ENCODE measurements around the gene CIC. TPM values are rescaled to one million over a fixed set of nuclear protein-coding genes. Genes with fewer than 3 reads are reported as not detected.

Gene CIC
- total RNA-seq, 1 experiment from 2014 or later: 54.0 TPM

DNA sequence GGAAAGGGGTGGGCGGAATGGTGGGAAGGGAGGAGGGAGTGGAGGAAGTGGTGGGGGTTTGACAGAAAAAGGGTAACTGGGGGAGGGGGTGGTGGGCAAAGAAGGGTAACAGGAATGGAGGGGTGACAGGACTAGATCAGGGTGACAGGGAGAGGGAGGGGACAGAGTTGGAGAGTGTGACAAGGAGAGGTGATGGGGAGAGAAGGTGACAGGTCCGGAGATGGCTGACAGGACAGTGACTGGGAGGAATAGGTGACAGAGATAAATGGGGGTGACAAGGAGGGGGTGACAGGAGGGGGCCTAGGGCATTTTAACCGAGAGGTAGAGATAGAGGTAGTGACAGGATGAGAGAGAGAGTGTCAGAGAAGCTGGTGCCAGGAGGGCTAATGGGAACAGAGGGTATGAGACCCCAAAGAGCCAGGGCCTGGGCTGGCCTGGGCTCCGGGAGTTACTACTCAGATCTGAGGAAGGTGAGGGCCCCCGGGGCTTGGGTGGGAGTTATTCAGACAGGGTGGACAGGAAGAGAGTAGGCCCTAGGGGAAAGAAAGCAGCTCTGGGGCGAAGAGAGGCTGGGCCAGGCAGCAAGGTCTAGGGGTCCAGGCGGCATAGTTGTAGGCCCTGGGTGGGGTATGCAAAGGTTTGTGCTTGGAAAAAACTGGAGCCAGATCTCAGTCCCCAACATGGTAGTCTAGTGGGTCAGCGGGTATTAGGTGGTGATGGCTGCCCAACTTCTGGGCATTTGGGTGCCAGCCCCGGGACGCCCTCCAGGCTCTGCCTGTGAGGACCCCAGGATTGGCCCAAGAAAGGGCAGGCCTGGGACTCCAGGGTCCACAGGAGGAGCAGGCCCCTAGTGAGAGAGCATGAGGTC, 660 bp downstream of the CIC start:
- H3K9me3 ChIP-seq (ENCODE audit: control insufficient read depth, low read depth, low read length): no peaks in the 10 kb centered on the region
- H3K79me2 ChIP-seq (ENCODE audit: insufficient read depth, low read length): no peaks in the 10 kb centered on the region
- no peak overlapping the region; a peak in 2 of 5 replicates for H3K4me3 Mint-ChIP-seq

More for the DNA sequence above, 660 bp downstream of the CIC start:
- WGBS (ENCODE audit: extremely low coverage, insufficient read length, low lambda C conversion rate): no CpG with 5 or more reads among the region's 10 CpGs
- H3T11ph ChIP-seq (ENCODE audit: low read length): no peak overlapping the region
- H2AK5ac ChIP-seq (ENCODE audit: insufficient read length, low read length): no peak overlapping the region
- no peak for DNase-seq
- H3K4me1 ChIP-seq (ENCODE audit: insufficient read depth, low read length): no peaks in the 10 kb centered on the region; the same call in 1 of the 2 replicates
- Mint-ChIP-seq H3K9me3 (no peaks in the 10 kb centered on the region; a peak in 1 of 5 replicates), H3K36me3 (ENCODE audit: insufficient read depth in 1 of 3, low read depth in 3 of 3) (peaks cover 4 to 17% (median 14%) of the 10 kb centered on the region in 3 experiments; a peak in 6 of 7 replicates), H3K27ac (peak overlapping the region in 1 of 3 experiments; percentile 60; a peak in 1 of 7 replicates), H3K27me3 (ENCODE audit: low read depth) (no peaks in the 10 kb centered on the region; the same call in 1 of the 2 replicates), H3K4me1 (peaks cover 20 to 25% of the 10 kb centered on the region in 2 experiments)
- H3K56ac ChIP-seq (ENCODE audit: insufficient read length, low read depth, low read length): no peak overlapping the region
- no peak overlapping the region for H4K8ac ChIP-seq (replicated peaks; ENCODE audit: insufficient read length, low read depth, low read length)
- no peak overlapping the region for H4K5ac ChIP-seq (ENCODE audit: insufficient read length, low read depth, low read length)
- H4K20me1 ChIP-seq (ENCODE audit: control insufficient read depth, insufficient read depth, insufficient read length): no peaks in the 10 kb centered on the region
- H2BK120ac ChIP-seq (ENCODE audit: low read depth, low read length, poor library complexity, severe bottlenecking): no peak overlapping the region
- H3K9ac ChIP-seq (ENCODE audit: extremely low read depth, insufficient read length, low read length): no peak overlapping the region
- no peak overlapping the region for H3K14ac ChIP-seq (ENCODE audit: insufficient read depth, low read length)
- H3K23me2 ChIP-seq (ENCODE audit: insufficient read length, low read depth, low read length, poor library complexity, severe bottlenecking): peaks cover 9% of the 10 kb centered on the region
- no peak overlapping the region for H4K91ac ChIP-seq (ENCODE audit: insufficient read length, low read depth, low read length)
- no peak overlapping the region for H3K18ac ChIP-seq (ENCODE audit: insufficient read length, low read depth, low read length)
- H2BK12ac ChIP-seq (ENCODE audit: insufficient read length, low read depth, low read length): no peak overlapping the region
- H3K79me1 ChIP-seq (ENCODE audit: insufficient read depth, low read depth, low read length, poor library complexity, severe bottlenecking): no peaks in the 10 kb centered on the region
- H3K27ac ChIP-seq (ENCODE audit: insufficient read length, low read depth, low read length): no peak overlapping the region
- no peak overlapping the region for H3K23ac ChIP-seq (ENCODE audit: insufficient read length, low read depth, low read length)
- peak overlapping the region; percentile 92 for H3K4me2 ChIP-seq (ENCODE audit: insufficient read depth, insufficient read length, low read length)
- TF ChIP-seq, protein P1, sequence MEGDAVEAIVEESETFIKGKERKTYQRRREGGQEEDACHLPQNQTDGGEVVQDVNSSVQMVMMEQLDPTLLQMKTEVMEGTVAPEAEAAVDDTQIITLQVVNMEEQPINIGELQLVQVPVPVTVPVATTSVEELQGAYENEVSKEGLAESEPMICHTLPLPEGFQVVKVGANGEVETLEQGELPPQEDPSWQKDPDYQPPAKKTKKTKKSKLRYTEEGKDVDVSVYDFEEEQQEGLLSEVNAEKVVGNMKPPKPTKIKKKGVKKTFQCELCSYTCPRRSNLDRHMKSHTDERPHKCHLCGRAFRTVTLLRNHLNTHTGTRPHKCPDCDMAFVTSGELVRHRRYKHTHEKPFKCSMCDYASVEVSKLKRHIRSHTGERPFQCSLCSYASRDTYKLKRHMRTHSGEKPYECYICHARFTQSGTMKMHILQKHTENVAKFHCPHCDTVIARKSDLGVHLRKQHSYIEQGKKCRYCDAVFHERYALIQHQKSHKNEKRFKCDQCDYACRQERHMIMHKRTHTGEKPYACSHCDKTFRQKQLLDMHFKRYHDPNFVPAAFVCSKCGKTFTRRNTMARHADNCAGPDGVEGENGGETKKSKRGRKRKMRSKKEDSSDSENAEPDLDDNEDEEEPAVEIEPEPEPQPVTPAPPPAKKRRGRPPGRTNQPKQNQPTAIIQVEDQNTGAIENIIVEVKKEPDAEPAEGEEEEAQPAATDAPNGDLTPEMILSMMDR (conservative IDR thresholded peaks at IDR 0.05): no peak
- H3K4ac ChIP-seq (ENCODE audit: low read depth, low read length): no peak overlapping the region
- no peaks in the 10 kb centered on the region for H3K27me3 ChIP-seq (ENCODE audit: insufficient read depth, low read length)
- no peak overlapping the region for H2BK20ac ChIP-seq (ENCODE audit: low read depth, low read length, poor library complexity, severe bottlenecking)
- no peak overlapping the region for H2BK15ac ChIP-seq (ENCODE audit: low read depth, low read length)
- no peak overlapping the region for H2BK5ac ChIP-seq (ENCODE audit: insufficient read length, low read length)
- H2AFZ ChIP-seq (ENCODE audit: low read length): no peak overlapping the region
